ENCODE measurements around the gene WSCD2.

WSCD2 gene

DNA sequence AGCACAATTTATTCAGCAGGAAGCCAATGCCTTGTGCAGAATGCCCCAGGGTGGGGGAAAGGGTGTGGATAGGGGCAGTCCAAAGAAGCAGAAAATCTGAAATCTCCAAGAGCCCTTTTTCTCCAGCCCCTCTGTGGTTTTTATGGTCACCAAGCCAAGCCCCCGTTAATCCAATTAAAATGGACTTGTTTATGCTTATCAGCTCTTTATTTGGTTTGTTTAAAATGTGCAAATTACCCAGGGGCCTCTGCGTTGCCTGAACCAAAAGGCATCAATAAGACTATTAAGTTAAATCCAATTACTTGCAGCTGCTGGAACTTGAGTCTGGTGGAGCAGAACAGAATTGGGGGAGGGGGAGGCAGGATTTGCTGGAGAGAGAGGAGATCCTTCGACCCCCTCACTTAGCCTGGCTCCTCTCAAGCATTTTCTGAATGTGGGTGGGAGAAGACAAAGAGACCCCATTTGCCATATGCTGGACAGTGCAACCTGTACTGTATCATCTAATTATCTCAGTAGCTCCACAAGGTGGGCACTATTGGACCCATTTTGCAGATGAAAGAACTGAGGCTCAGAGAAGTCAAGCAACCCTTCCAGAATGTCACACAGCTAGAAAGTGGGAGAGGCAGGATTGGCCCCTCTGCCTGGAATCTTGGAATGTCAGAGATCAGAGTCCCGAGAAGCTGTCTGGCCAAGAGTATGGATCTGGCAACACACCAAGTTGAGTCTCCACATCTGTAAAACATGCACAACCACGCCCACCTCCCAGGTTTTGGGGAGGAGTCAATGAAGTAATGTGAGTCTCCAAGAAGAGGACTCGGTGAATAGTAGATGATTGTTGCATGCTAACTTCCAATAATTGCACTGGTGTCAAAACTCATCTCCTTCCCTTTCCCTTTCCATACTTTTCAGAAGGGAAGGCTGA is 143.1 kb downstream of the WSCD2 start:
- no peak for DNase-seq

DNA sequence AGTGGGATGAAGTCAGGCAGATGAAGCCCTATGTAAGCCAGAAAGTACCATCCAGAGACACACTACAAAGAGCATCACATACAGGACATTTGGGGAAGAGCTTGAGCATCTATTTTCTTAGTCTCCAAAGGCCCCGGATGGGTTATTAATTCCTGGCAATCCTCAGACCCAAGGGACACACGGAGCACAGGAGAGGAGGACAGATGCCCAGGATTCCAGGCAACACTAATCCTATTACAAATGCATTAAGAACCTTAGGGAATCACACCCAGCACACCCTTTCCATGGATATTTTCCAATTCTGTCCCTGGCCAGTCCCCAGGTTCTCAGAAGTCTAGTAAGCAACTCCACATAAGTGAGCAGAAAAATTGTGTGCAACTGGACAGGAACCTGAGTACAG is 144.1 kb downstream of the WSCD2 start:
- no peak for DNase-seq

DNA sequence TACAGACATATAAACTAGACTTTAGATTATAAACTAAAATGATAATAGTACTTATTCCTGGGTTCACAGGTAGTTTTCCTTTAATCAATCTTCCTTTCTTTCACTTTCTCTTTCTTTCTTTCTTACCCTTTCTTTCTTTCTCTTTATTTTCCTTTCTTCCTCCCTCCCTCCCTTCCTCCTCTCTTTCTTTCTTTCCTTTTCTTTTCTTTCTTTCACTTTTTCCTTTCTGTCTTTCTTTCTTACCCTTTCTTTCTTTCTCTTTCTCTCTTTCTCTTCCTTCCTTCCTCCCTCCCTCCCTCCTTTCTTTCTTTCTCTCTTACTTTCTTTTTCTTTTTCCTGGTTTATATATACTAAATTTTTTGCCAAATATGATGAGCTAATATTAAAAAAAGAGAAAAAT is 148.5 kb downstream of the WSCD2 start:
- DNase-seq: no peak

DNA sequence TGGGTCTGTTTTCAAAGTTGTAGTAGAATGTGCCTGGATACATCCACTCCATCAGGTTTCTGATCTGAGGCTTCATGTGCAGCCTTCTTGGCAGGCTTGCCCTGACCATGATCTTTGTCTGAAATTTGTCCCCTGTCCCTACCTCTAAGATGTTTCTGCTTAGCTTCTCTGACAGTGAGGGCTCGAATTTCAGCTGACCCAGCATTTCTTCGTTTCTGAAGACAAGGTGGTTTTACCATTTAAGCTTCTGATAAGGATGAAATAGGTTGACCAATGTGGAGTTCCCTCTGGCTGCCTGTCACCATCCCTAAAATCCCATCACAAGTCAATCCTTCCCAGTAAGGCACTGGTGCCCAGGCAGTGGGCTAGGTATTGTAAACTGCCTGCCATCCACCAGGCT is 153.1 kb downstream of the WSCD2 start:
- DNase-seq: no peak

DNA sequence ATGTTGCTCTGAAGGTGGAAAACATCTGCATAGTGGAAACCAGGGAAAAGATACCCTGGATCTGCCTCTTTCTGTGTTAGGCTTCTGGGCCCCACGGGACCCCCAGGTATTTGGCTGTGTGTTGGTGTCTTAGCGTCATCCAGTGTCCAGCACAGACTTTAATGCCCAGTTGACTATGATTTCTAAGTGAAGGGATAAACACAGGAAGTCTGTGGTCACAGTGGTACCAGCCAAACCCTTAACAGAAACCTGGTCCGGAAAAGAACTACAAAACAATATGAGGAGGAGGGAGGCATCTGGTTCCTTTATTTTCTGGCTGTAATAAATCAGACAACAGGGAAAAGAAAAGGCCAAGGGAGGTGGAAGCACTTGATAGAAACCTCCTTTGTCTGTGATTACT is 153.6 kb downstream of the WSCD2 start:
- DNase-seq: peak; percentile 55

DNA sequence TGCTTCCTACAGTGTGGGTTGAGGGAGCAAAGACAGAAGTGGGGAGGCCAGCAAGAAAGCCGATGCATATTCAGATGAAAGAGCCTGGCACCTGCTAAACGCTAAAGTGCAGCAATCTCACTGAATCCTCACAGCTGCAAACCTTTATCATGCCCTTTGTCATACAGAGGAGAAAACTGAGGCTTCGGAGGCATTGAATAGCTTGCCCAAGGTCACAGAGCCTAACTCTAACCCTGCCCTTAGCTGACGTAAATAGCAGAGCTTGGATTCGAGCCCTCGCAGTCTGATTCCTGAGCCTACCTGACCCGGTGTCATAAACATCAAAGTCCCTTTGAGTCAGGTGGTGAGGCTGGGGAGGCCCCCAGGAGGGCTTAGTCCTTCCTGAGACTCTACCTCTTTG is 155.1 kb downstream of the WSCD2 start:
- no peak for DNase-seq

DNA sequence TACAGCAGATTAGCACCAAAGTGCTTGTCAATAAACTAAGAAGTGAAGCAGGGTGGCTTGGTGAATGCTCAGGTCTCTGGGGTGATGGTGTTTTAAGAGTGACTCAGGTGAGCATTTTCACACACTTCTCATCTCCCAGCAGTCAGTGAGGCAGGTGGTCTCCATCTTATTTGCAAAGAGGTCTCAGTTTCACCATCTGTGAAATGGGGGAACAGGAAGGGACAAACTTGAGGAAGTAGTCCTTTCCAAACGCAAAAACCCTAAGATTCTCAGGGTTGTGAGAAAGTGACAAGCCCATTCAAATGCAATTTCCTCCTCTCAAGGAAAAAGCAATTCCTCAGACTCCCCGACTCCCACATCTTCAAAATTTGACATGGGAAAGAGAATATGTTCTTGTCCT is 155.9 kb downstream of the WSCD2 start:
- no peak for DNase-seq

DNA sequence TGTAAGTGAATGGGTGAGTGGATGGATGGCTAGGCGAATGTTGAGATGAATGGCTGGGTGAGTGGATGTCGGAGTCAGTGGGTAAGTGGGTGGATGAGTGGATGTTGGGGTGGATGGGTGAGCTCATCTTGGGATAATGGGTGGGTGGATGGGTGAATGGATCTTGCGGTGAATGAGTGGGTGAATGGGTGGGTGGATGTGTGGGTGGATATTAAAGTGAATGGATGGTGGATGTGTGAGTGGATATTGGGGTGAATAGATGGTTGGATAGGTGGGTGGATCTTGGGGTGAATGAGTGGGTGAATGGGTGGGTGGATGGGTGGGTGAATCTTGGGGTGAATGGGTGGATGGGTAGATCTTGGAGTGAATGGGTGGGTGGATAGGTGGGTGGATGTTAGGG is 158.1 kb downstream of the WSCD2 start:
- DNase-seq: no peak

DNA sequence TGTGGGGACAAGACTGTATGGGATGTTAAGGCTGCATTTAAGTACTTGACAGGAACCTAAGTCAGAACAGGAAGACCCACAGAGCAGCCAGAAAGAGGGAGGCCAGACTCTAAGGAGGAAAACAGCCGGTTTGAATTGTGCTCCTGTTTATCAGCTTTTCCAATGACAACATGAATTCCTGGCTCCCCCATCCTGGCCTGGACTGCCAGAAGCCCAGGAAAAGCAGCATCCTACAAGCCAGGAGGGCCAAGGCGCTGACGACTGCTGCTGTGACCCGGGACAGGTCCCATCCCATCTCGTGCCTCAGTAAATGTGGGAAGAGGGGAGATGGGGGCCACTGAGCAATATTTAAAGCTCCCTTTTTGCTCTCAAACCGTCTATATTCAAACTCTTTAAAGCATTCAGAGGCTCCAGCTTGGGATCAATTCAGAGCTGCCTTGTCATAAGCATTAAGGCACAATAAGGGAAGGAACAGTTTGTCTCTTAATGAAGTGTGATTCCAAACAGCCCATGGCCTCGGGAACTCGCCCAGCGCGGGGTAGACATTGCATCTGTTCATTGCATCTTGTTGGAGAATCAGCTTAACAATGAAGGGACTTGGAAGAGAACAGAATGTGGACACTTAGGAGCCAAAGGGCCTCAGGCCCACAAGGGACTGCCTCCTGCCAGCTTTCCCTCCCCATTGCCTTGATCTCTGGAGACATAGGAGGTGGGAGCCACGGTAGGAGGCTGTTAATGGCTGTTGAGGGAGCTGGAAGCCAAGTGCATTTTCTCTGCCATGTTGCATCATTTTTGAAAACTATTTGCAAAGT is 160.5 kb downstream of the WSCD2 start:
- no peak for DNase-seq

DNA sequence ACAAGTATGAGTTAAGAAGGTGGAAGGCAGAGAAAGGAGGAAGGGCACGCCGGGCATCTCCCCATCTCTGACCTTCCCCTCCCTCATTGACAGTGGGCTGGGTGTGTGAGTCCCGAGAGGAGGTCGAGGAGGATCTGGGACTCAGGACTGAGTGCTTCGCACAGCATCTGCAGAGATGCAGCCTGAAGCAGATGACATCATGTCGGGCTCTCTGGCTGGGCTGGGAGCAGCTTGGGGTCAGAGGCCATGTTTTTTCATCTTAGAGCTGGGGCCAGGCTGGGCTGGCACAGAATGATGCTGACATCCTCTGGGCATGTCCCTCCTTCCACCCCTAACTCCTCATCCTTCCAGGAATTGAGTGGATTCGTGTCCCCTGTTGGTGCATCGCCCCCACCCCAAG is 166.6 kb downstream of the WSCD2 start:
- DNase-seq: no peak

DNA sequence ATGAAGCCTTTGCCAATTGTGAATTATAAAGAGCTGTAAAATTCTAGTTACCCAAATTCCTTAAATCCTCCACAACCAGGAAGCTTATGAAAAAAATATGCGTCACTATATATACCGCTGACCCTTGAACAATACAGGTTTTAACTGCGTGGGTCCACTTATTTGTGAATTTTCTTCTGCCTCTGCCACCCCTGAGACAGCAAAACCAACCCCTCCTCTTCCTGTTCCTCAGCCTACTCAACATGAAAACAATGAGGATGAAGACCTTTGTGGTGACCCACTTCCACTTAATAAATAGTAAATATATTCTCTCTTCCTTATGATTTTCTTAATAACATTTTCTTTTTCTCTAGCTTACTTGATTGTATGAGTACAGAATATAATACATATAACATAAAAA is 167.9 kb downstream of the WSCD2 start:
- no peak for DNase-seq

DNA sequence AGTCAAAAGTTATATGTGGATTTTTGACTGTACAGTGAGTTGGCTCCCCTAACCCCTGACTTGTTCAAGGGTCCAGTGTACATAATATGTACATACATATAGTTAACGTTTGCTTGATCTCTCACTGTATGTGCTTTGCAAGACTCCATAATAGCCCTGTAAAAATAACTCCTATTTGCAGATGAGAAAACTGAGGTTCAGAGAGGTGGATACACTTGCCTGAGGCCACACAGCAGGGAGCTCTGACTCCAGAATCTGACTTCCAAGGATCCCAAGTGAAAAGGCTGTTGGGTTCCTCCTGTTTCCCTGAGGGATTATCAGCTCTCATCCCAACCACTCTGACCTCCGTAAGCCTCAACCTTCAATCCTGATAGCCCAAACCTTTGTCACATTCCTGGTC is 168.3 kb downstream of the WSCD2 start:
- DNase-seq: no peak

DNA sequence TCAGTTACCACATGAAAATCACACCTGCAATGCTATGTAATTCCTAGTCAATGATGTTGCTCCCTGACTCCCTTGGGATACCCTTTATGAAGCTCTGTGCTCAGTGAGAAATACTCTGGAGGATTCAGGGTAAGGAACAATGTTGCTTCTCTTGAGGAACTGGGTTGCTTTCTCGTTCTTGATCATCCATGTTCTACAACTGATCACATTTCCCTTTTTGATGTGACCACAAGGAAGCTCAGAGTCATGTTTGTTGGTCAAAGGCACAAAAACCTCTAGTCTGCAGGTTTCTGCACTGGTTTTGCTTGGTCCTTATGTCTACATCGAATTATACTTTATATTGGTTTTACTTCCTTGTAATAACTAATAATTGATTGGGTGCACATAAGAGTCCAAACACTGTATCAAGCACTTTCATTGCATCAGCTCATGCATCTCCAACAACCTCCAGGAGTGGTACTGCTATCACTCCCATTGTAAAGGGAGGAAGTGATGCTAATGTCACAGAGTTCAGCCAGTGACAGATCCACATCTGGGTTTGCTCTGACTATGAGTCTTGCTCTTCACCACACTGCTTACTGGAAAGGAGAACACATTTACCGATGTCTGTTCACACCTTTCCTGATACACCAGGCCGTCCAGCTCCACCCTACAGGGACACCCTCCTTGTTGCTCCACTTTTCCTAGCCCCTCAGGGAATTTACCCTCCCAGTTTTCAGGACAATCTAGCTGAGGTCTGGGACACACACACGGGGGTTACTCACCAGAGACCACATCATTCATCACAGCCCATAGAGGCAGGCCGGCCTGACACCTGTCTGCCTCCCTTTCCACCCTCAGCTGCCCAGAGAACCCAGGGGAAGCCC is 169.0 kb downstream of the WSCD2 start:
- DNase-seq: no peak

DNA sequence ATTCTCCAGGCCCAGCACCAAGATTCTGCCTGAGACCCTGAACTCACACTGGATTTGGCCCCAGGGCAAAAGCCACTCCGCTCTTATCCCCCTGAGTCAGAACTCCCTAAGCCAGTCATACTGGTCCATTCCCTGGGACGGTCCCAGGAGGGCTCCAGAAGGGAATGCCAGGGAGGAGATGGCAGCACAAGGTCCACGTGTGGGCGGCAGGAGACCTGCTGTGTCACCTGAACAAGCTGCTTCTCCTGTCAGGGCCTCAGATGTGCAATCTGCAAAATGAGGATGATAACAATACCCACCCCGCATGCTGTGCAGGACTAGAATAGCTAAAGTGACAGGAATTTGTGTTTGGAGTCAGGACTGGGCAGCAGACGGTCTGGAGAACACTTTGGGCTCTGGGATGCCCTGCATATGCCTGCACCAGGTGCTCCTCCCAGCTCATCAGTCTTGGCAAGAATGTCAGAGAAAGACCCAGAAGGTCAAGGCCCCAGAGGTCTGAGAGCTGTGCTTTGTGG is 169.7 kb downstream of the WSCD2 start:
- DNase-seq: no peak

DNA sequence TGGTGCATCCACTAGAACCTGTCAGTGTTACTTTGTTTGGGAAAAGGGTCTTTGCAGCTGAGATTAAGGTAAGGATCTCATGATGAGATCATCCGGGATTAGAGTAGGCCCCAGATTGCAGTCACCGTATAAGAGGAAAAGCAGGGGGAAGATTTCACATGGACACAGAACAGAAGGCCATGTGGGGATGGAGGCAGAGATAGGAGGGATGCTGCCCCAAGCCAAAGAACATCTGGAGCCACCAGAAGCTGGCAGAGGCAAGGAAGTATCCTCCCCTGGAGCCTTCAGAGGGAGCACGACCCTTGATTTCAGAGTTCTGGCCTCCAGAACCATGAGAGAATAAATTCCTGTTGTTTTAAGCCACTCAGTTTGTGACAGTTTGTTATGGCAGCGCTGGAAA is 170.4 kb downstream of the WSCD2 start:
- DNase-seq: no peak
